ENCODE data around the gene PPP1R17. TPM values are rescaled to one million over a fixed set of nuclear protein-coding genes. Genes with fewer than 3 reads are reported as not detected.

PPP1R17 gene
- total and polyA plus RNA-seq, 2 donors (not counting 3 experiments of a cell fraction or from before 2014, with no cell fraction given): not detected

DNA sequence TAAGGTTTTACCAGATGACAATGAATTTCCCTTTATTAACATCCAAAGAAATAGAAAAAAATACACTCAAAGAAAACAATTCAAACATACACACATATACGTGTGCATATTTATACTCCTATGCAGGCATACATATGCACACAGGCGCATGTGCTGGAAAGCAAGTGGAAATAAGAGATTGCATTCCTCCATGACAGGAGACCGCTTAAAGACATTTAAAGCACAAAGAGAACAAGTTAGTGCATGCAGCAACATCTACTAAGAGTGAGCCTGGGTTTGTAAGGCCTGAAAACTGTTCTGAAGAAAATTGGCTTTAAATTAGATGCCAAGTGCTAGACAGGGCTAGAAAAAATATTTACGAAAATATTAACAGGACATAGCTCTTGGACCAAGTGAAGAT lies 40.1 kb upstream of the PPP1R17 start:
- intact Hi-C loops (cut with micrococcal nuclease): loop anchor here (5.0 kb wide), 1 partner anchor 50 kb away; no protein-coding TSS in a partner anchor
- Histone ChIP-seq H3K27me3 (ENCODE audit: control insufficient read depth in 2 of 2, insufficient read depth in 2 of 2, low read length in 2 of 2) (no peaks in the 10 kb centered on the region), H3K9ac (replicated peaks; ENCODE audit: extremely low read depth, insufficient read depth, low read length) (no peak overlapping the region), H3K4me1 (ENCODE audit: control insufficient read depth, extremely low read depth, insufficient read depth, low read length) (no peaks in the 10 kb centered on the region), H2AFZ (ENCODE audit: low read depth, low read length) (no peak overlapping the region), H3K79me2 (ENCODE audit: control insufficient read depth, insufficient read depth, low read length) (no peaks in the 10 kb centered on the region), H3K4me3 (replicated peaks in 1 of 3; ENCODE audit: insufficient read depth in 1 of 3, low read depth in 1 of 3, low read length in 3 of 3) (no peak overlapping the region), H4K20me1 (replicated peaks; ENCODE audit: control insufficient read depth, extremely low read depth, insufficient read depth, low read length) (no peaks in the 10 kb centered on the region), H3K36me3 (ENCODE audit: control insufficient read depth in 2 of 2, extremely low read depth in 1 of 2, insufficient read depth in 2 of 2, low read length in 2 of 2) (no peaks in the 10 kb centered on the region), H3K27ac (ENCODE audit: insufficient read depth, low read depth, low read length) (no peak overlapping the region), H3K4me2 (ENCODE audit: insufficient read depth, low read length) (no peak overlapping the region), H3K9me1 (replicated peaks; ENCODE audit: control insufficient read depth, extremely low read depth, insufficient read depth, low read length) (no peaks in the 10 kb centered on the region), H3K9me3 (replicated peaks; ENCODE audit: control insufficient read depth, insufficient read depth, low read length) (no peaks in the 10 kb centered on the region)
- FAIRE-seq (no peak), DNase-seq (ENCODE audit: low read depth, low spot score) (no peak)
- CTCF ChIA-PET: interaction anchor here (0.8 to 1.3 kb wide), 2 partner anchors 14 to 512 kb away, joined by 3 to 4 read pairs; no protein-coding TSS in a partner anchor
- TF ChIP-seq FOS (IDR thresholded peaks at IDR 0.05; ENCODE audit: borderline replicate concordance, insufficient read depth, low read length) (no peak), MAX (IDR thresholded peaks at IDR 0.05; ENCODE audit: insufficient read depth, insufficient read length) (no peak), EZH2 (IDR thresholded peaks at IDR 0.05; ENCODE audit: borderline replicate concordance, low read depth, low read length, severe bottlenecking) (no peak), GATA2 (IDR thresholded peaks at IDR 0.05; ENCODE audit: insufficient read depth, insufficient read length, low read depth, low read length) (no peak), MYC (IDR thresholded peaks at IDR 0.05; ENCODE audit: low read depth, low read length) (no peak), POLR2AphosphoS5 (IDR thresholded peaks at IDR 0.05; ENCODE audit: insufficient read depth, low read depth, low read length) (no peak), POLR2A (IDR thresholded peaks at IDR 0.05; ENCODE audit: low read depth, low read length) (no peak), JUN (IDR thresholded peaks at IDR 0.05; ENCODE audit: borderline replicate concordance, insufficient read depth, insufficient read length, low read depth) (no peak)
- TF ChIP-seq, protein P1, sequence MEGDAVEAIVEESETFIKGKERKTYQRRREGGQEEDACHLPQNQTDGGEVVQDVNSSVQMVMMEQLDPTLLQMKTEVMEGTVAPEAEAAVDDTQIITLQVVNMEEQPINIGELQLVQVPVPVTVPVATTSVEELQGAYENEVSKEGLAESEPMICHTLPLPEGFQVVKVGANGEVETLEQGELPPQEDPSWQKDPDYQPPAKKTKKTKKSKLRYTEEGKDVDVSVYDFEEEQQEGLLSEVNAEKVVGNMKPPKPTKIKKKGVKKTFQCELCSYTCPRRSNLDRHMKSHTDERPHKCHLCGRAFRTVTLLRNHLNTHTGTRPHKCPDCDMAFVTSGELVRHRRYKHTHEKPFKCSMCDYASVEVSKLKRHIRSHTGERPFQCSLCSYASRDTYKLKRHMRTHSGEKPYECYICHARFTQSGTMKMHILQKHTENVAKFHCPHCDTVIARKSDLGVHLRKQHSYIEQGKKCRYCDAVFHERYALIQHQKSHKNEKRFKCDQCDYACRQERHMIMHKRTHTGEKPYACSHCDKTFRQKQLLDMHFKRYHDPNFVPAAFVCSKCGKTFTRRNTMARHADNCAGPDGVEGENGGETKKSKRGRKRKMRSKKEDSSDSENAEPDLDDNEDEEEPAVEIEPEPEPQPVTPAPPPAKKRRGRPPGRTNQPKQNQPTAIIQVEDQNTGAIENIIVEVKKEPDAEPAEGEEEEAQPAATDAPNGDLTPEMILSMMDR (IDR thresholded peaks at IDR 0.05; ENCODE audit: extremely low read depth in 1 of 2, insufficient read depth in 1 of 2, low read depth in 1 of 2, low read length in 2 of 2): no peak
- dilution Hi-C loops (cut with MboI; ENCODE audit: extremely low pct_ligation_motif_present, low sequenced_read_pairs): no loop called here
- POLR2A ChIA-PET: no interaction called here
- BruUV-seq (replicated peaks): no TSS peak
